ENCODE results near the gene PCYOX1L. TPM values are rescaled to one million over a fixed set of nuclear protein-coding genes. Genes with fewer than 3 reads are reported as not detected.

Gene PCYOX1L
- total RNA-seq, 1 experiment from 2014 or later, result 1.8 TPM

DNA sequence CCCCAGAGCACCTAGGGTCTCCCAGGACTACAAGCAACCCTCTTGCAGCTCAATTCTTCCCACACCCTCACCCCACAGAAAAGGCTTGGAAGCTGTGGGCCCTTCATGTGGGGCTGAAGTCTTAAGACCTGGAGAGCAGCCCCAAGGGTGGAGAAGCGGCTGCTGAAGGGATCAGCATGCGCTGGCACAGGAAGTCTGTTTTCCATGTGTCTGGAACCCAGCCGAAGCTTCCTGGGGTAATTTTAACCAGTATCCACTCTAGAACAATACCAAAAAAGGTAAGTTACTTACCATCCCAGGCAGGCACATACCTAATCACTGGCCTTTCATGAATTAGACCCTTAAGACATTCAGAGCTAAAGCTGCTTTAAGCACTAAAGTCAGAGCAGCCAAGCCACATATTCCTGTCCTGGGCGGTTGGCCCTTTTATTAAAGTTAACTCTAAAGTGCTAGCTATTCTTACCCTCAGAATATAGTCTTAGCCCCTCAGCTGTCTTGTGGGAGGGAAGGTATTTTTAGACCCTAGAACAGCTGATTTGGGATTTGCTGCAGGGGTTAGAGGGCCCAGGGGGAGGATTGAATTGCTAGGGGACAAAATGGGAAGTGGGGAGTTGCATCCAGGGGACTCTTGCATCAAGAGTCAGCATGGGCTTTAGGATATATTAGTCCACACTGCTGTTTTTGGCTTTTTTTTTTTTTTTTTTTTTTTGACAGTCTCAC lies 14.4 kb downstream of the PCYOX1L start:
- no peaks in the 10 kb centered on the region for H3K4me1 ChIP-seq (ENCODE audit: insufficient read depth, low read length, poor library complexity, severe bottlenecking)
- POLR2A ChIA-PET (ENCODE audit: low non-redundant PET), result no interaction called here
- no TSS peak for BruUV-seq (replicated peaks)

GRCh38 chr5:149372932-149373331 lies 15.1 kb downstream of the PCYOX1L start:
- no peak overlapping the region for H3K4me3 ChIP-seq (ENCODE audit: low read depth, low read length, poor library complexity, severe bottlenecking)
- BruUV-seq (replicated peaks), result no TSS peak
- TF ChIP-seq, protein P1, sequence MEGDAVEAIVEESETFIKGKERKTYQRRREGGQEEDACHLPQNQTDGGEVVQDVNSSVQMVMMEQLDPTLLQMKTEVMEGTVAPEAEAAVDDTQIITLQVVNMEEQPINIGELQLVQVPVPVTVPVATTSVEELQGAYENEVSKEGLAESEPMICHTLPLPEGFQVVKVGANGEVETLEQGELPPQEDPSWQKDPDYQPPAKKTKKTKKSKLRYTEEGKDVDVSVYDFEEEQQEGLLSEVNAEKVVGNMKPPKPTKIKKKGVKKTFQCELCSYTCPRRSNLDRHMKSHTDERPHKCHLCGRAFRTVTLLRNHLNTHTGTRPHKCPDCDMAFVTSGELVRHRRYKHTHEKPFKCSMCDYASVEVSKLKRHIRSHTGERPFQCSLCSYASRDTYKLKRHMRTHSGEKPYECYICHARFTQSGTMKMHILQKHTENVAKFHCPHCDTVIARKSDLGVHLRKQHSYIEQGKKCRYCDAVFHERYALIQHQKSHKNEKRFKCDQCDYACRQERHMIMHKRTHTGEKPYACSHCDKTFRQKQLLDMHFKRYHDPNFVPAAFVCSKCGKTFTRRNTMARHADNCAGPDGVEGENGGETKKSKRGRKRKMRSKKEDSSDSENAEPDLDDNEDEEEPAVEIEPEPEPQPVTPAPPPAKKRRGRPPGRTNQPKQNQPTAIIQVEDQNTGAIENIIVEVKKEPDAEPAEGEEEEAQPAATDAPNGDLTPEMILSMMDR (conservative IDR thresholded peaks at IDR 0.05; ENCODE audit: low read depth, low read length), result no peak
- TF ChIP-seq EZH2 (IDR thresholded peaks at IDR 0.05; ENCODE audit: borderline replicate concordance, low read depth, low read length, poor library complexity, severe bottlenecking), result no peak

More for the DNA sequence above, 14.4 kb downstream of the PCYOX1L start:
- TF ChIP-seq, protein P1 (conservative IDR thresholded peaks at IDR 0.05; ENCODE audit: low read depth, low read length), result no peak
- TF ChIP-seq EZH2 (IDR thresholded peaks at IDR 0.05; ENCODE audit: borderline replicate concordance, low read depth, low read length, poor library complexity, severe bottlenecking), result no peak
- H3K27me3 ChIP-seq (replicated peaks; ENCODE audit: insufficient read depth, low read depth, low read length, poor library complexity), result no peaks in the 10 kb centered on the region
- CTCF ChIA-PET, result interaction anchor here (0.6 to 1.5 kb wide), 4 partner anchors 51 to 1289 kb away, joined by 3 to 4 read pairs (median 3); no protein-coding TSS in a partner anchor
- intact Hi-C loops (cut with micrococcal nuclease; ENCODE audit: unreplicated experiment), result no loop called here
- DNase-seq (ENCODE audit: low spot score), result no peak
- H3K27ac ChIP-seq (ENCODE audit: low read depth, low read length, poor library complexity, severe bottlenecking), result no peak overlapping the region
- no peaks in the 10 kb centered on the region for H3K36me3 ChIP-seq (ENCODE audit: insufficient read depth, low read length, poor library complexity, severe bottlenecking)
- no peak overlapping the region for H3K4me3 ChIP-seq (ENCODE audit: low read depth, low read length, poor library complexity, severe bottlenecking)
- H3K9me3 ChIP-seq (ENCODE audit: low read depth, low read length, poor library complexity, severe bottlenecking), result no peaks in the 10 kb centered on the region

DNA sequence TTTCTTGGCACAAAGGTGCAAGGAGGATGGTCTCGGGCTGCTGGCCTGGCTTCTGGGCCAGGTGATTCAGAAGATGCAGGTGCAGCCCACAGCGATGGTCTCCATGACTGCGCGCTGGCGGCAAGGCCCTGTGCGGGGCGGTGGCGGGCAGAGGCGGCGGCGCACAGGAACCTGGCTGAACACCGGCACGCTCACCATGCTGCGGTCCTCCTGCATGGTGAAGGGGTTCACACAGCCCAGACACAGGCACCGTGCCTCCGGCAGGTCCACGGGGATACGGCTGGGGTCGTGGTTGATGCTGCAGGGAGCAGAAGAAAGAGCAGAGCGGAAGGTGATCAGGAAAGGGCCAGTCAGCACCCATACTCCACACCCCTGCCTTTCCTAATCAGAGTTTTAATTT lies 16.5 kb downstream of the PCYOX1L start:
- H3K9me3 ChIP-seq (ENCODE audit: low read depth, low read length, poor library complexity, severe bottlenecking), result no peaks in the 10 kb centered on the region
- no peaks in the 10 kb centered on the region for H3K4me1 ChIP-seq (ENCODE audit: insufficient read depth, low read length, poor library complexity, severe bottlenecking)
- no TSS peak for BruUV-seq (replicated peaks)
- ChIA-PET CTCF (no interaction called here), POLR2A (ENCODE audit: low non-redundant PET) (no interaction called here)
- H3K4me3 ChIP-seq (ENCODE audit: low read depth, low read length, poor library complexity, severe bottlenecking), result no peak overlapping the region
- no peak overlapping the region for H3K27ac ChIP-seq (ENCODE audit: low read depth, low read length, poor library complexity, severe bottlenecking)
- intact Hi-C loops (cut with micrococcal nuclease; ENCODE audit: unreplicated experiment), result no loop called here
- TF ChIP-seq, protein P1 (conservative IDR thresholded peaks at IDR 0.05; ENCODE audit: low read depth, low read length), result no peak
- no peak for TF ChIP-seq EZH2 (IDR thresholded peaks at IDR 0.05; ENCODE audit: borderline replicate concordance, low read depth, low read length, poor library complexity, severe bottlenecking)
- H3K36me3 ChIP-seq (ENCODE audit: insufficient read depth, low read length, poor library complexity, severe bottlenecking), result no peaks in the 10 kb centered on the region
- DNase-seq (ENCODE audit: low spot score), result no peak
- H3K27me3 ChIP-seq (replicated peaks; ENCODE audit: insufficient read depth, low read depth, low read length, poor library complexity), result no peaks in the 10 kb centered on the region

More at GRCh38 chr5:149372932-149373331, 15.1 kb downstream of the PCYOX1L start:
- no peaks in the 10 kb centered on the region for H3K27me3 ChIP-seq (replicated peaks; ENCODE audit: insufficient read depth, low read depth, low read length, poor library complexity)
- no peaks in the 10 kb centered on the region for H3K9me3 ChIP-seq (ENCODE audit: low read depth, low read length, poor library complexity, severe bottlenecking)
- POLR2A ChIA-PET (ENCODE audit: low non-redundant PET), result interaction anchor here (0.6 kb wide), 1 partner anchor 56 kb away, joined by 3 read pairs; no protein-coding TSS in a partner anchor
- CTCF ChIA-PET, result interaction anchor here (1.0 kb wide), 1 partner anchor 9 kb away, joined by 3 read pairs; no protein-coding TSS in a partner anchor
- H3K4me1 ChIP-seq (ENCODE audit: insufficient read depth, low read length, poor library complexity, severe bottlenecking), result no peaks in the 10 kb centered on the region
- intact Hi-C loops (cut with micrococcal nuclease; ENCODE audit: unreplicated experiment), result no loop called here
- no peaks in the 10 kb centered on the region for H3K36me3 ChIP-seq (ENCODE audit: insufficient read depth, low read length, poor library complexity, severe bottlenecking)
- no peak for DNase-seq (ENCODE audit: low spot score)
- H3K27ac ChIP-seq (ENCODE audit: low read depth, low read length, poor library complexity, severe bottlenecking), result no peak overlapping the region

Data from A673 (cell line).